Keratinocyte (primary cell): ENCODE results near the gene GPR39. TPM values are rescaled to one million over a fixed set of nuclear protein-coding genes. Genes with fewer than 3 reads are reported as not detected.

ENCODE experiments used
- DNase-seq: peaks from one replicate; pipeline ENCODE4 v3.0.0-alpha.2; 2011; ENCODE audit warnings: low read depth, missing footprints, low spot score
- FAIRE-seq: peaks from 2 replicates; lab custom pipeline; 2011; peaks lifted over from hg19 to GRCh38; lab: Jason Lieb, UNC
- H2AFZ ChIP-seq: 2 replicates; pipeline ENCODE4 v1.6.0; 2012; ENCODE audit warnings: low read length, control low read depth, inconsistent platforms; ENCODE audit not compliant: control insufficient read depth
- H3K27ac ChIP-seq: 2 replicates; pipeline ENCODE4 v1.5.1; 2011; ENCODE audit warnings: low read length; ENCODE audit not compliant: control insufficient read depth, insufficient read depth
- H3K27me3 ChIP-seq: 3 replicates; pipeline ENCODE4 v1.6.0; 2011; ENCODE audit warnings: low read length; ENCODE audit not compliant: control insufficient read depth, insufficient read depth; ENCODE audit errors: extremely low read depth
- H3K36me3 ChIP-seq, 2 experiments: 2 replicates in 1 of 2; 3 replicates in 1 of 2; pipeline ENCODE4 v1.5.1; 2011; ENCODE audit warnings: low read length in 2 of 2, mild to moderate bottlenecking in 1 of 2; ENCODE audit not compliant: control insufficient read depth in 2 of 2, insufficient read depth in 2 of 2; ENCODE audit errors: extremely low read depth in 1 of 2
- H3K4me1 ChIP-seq: 3 replicates; pipeline ENCODE4 v1.5.1; 2011; ENCODE audit warnings: low read length; ENCODE audit not compliant: control insufficient read depth, insufficient read depth; ENCODE audit errors: extremely low read depth
- H3K4me2 ChIP-seq: 3 replicates; pipeline ENCODE4 v1.6.0; 2011; ENCODE audit warnings: low read depth, low read length; ENCODE audit not compliant: control insufficient read depth, insufficient read depth; ENCODE audit errors: extremely low read depth
- H3K4me3 ChIP-seq, 3 experiments: fragments of 200-600 bp in 1 of 3; sonication (generic) in 1 of 3; 2 replicates in 2 of 3; 3 replicates in 1 of 3; pipeline ENCODE4 v1.5.1; 2011 to 2016; ENCODE audit warnings: low read length in 3 of 3, mild to moderate bottlenecking in 3 of 3, control low read depth in 2 of 3, inconsistent platforms in 1 of 3, low read depth in 1 of 3, mixed read lengths in 1 of 3, mixed run types in 1 of 3, moderate library complexity in 1 of 3; ENCODE audit not compliant: control insufficient read depth in 2 of 3, insufficient read depth in 2 of 3; ENCODE audit errors: extremely low read depth in 1 of 3
- H3K79me2 ChIP-seq: 2 replicates; pipeline ENCODE4 v1.6.0; 2012; ENCODE audit warnings: low read length; ENCODE audit not compliant: control insufficient read depth, insufficient read depth
- H3K9ac ChIP-seq: 3 replicates; pipeline ENCODE4 v1.6.0; 2011; ENCODE audit warnings: low read length; ENCODE audit not compliant: control insufficient read depth, insufficient read depth; ENCODE audit errors: extremely low read depth
- H3K9me1 ChIP-seq: 3 replicates; pipeline ENCODE4 v1.6.0; 2011; ENCODE audit warnings: low read length; ENCODE audit not compliant: control insufficient read depth, insufficient read depth; ENCODE audit errors: extremely low read depth
- H3K9me3 ChIP-seq: 2 replicates; pipeline ENCODE4 v1.5.1; 2012; ENCODE audit warnings: low read depth, low read length; ENCODE audit not compliant: control insufficient read depth
- H4K20me1 ChIP-seq: 3 replicates; pipeline ENCODE4 v1.6.0; 2011; ENCODE audit warnings: low read length; ENCODE audit not compliant: control insufficient read depth, insufficient read depth; ENCODE audit errors: extremely low read depth
- CTCF ChIP-seq, 3 experiments: IDR thresholded peaks in 1 of 3; conservative IDR thresholded peaks in 1 of 3; optimal IDR thresholded peaks in 1 of 3; 2 replicates in 2 of 3; 3 replicates in 1 of 3; pipeline versions ENCODE3 to v1.5.1; 2011; ENCODE audit warnings: low read length in 3 of 3, mild to moderate bottlenecking in 3 of 3, moderate library complexity in 2 of 3, control low read depth in 1 of 3, inconsistent platforms in 1 of 3; ENCODE audit not compliant: insufficient read depth in 2 of 3; ENCODE audit errors: extremely low read depth in 1 of 3
- EZH2 ChIP-seq: IDR thresholded peaks from one replicate; pipeline ENCODE4 v1.6.1; 2012; ENCODE audit warnings: inconsistent platforms, mild to moderate bottlenecking, low read length, moderate library complexity
- dilution Hi-C: fragments of 300-500 bp; cut with MboI; formaldehyde crosslinking; loops from one replicate; pipeline ENCODE4 v1.7.0; 2020; ENCODE audit warnings: low sequenced_read_pairs; ENCODE audit not compliant: extremely low pct_ligation_motif_present
- polyA plus RNA-seq, 5 experiments: library from polyadenylated mRNA; depleted of rRNA in 3 of 5; stranded (reverse) in 3 of 5; stranded (forward) in 1 of 5; unstranded in 1 of 5; fragments of >200 nt; gene quantifications; 1 replicate in 1 of 5; 2 replicates in 3 of 5; 3 replicates in 1 of 5; pipeline versions ENCODE4 v1.2.1 to v1.2.3, GENCODE V29; 2011 to 2012; ENCODE audit warnings: missing spikeins in 2 of 5, low read depth in 1 of 5, low replicate concordance in 1 of 5

Gene GPR39
- polyA plus RNA-seq, 1 donor (not counting 4 experiments of a cell fraction or from before 2014, with no cell fraction given), result 4.7 TPM

GRCh38 chr2:132599556-132599955 is 183.0 kb downstream of the GPR39 start:
- Histone ChIP-seq H4K20me1 (no peaks in the 10 kb centered on the region), H3K27ac (no peak overlapping the region), H3K9me1 (no peaks in the 10 kb centered on the region), H3K4me3 (no peak overlapping the region), H3K9me3 (no peaks in the 10 kb centered on the region), H2AFZ (no peak overlapping the region), H3K27me3 (no peaks in the 10 kb centered on the region), H3K9ac (no peak overlapping the region), H3K4me2 (no peak overlapping the region), H3K36me3 (no peaks in the 10 kb centered on the region), H3K4me1 (no peaks in the 10 kb centered on the region), H3K79me2 (no peaks in the 10 kb centered on the region)
- dilution Hi-C loops, result no loop called here
- DNase-seq (no peak), FAIRE-seq (no peak)
- TF ChIP-seq EZH2 (no peak), CTCF (optimal IDR thresholded peaks at IDR 0.05 in 1 of 3, IDR thresholded peaks at IDR 0.05 in 1 of 3, conservative IDR thresholded peaks at IDR 0.05 in 1 of 3; ENCODE audit: extremely low read depth in 1 of 3, insufficient read depth in 2 of 3, low read length in 3 of 3) (no peak)

GRCh38 chr2:132604561-132604960 is 188.0 kb downstream of the GPR39 start:
- TF ChIP-seq EZH2, result no peak
- TF ChIP-seq CTCF (optimal IDR thresholded peaks at IDR 0.05 in 1 of 3, IDR thresholded peaks at IDR 0.05 in 1 of 3, conservative IDR thresholded peaks at IDR 0.05 in 1 of 3; ENCODE audit: extremely low read depth in 1 of 3, insufficient read depth in 2 of 3, low read length in 3 of 3), result no peak
- H3K79me2 ChIP-seq, result no peaks in the 10 kb centered on the region
- no peak overlapping the region for H3K4me2 ChIP-seq
- no peaks in the 10 kb centered on the region for H4K20me1 ChIP-seq
- H3K27me3 ChIP-seq, result no peaks in the 10 kb centered on the region
- H3K9me1 ChIP-seq, result no peaks in the 10 kb centered on the region
- H2AFZ ChIP-seq, result no peak overlapping the region
- H3K9me3 ChIP-seq, result no peaks in the 10 kb centered on the region
- dilution Hi-C loops, result no loop called here
- FAIRE-seq, result no peak
- no peaks in the 10 kb centered on the region for H3K4me1 ChIP-seq
- H3K27ac ChIP-seq, result no peak overlapping the region
- H3K9ac ChIP-seq, result no peak overlapping the region
- no peaks in the 10 kb centered on the region for H3K36me3 ChIP-seq
- no peak overlapping the region for H3K4me3 ChIP-seq
- DNase-seq, result no peak
